Measurements from ENCODE around the gene KLHL41. TPM values are rescaled to one million over a fixed set of nuclear protein-coding genes. Genes with fewer than 3 reads are reported as not detected.

The KLHL41 gene
- total and polyA plus RNA-seq, 2 of the 13 experiments (the other 11 are each of a cell fraction or from before 2014, with no cell fraction given): 0.07 to 0.31 TPM

DNA sequence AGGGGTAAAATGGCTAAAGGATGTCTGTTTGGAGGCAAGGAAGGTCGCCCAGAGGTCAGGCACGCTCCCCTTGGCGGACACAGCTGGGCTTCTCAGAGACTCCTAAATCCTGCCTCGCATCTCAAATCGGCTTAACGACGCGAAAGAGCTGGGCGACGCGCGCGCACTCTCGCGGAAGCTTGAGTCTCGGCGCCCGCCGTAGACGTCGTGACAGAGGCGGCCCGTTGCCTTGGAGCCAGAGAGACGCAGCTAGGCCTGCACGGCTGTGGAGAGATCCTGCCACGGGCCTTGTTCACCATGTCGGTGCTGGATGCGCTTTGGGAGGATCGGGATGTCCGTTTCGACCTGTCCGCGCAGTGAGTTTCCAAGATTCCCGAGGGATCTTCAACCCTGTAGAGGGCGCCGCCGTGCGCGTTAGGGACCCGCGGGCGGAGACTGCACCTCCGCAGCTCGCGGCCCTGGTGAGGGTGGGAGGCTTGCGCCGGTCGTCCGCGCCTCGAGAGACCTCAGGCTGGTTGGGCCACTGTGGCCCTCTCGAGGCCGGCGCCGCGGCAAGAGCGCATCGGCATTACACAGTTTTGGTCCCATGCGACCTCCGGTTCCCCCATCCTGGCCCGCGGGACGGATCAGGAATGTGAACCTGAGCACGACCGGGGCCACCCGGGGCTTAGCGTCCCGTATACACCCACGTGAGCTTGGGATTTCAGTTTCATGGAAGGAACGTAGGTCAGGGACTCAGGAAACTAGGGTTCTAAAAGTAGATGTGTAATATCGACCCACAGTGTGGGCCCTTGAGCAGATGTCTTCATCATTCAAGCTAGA, 30.0 kb upstream of the KLHL41 start, which contains the start of gene BBS5 (continued):
- TF ChIP-seq, protein P1, sequence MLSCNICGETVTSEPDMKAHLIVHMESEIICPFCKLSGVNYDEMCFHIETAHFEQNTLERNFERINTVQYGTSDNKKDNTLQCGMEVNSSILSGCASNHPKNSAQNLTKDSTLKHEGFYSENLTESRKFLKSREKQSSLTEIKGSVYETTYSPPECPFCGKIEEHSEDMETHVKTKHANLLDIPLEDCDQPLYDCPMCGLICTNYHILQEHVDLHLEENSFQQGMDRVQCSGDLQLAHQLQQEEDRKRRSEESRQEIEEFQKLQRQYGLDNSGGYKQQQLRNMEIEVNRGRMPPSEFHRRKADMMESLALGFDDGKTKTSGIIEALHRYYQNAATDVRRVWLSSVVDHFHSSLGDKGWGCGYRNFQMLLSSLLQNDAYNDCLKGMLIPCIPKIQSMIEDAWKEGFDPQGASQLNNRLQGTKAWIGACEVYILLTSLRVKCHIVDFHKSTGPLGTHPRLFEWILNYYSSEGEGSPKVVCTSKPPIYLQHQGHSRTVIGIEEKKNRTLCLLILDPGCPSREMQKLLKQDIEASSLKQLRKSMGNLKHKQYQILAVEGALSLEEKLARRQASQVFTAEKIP (CRISPR knock-in tag; IDR thresholded peaks at IDR 0.05; ENCODE audit: borderline replicate concordance): no peak
- no peak; the same call in 1 of the 2 replicates for TF ChIP-seq ZNF143 (CRISPR knock-in tag; IDR thresholded peaks at IDR 0.05)
- TF ChIP-seq NFIC (IDR thresholded peaks at IDR 0.05; ENCODE audit: low read length): no peak
- TF ChIP-seq, protein P2, sequence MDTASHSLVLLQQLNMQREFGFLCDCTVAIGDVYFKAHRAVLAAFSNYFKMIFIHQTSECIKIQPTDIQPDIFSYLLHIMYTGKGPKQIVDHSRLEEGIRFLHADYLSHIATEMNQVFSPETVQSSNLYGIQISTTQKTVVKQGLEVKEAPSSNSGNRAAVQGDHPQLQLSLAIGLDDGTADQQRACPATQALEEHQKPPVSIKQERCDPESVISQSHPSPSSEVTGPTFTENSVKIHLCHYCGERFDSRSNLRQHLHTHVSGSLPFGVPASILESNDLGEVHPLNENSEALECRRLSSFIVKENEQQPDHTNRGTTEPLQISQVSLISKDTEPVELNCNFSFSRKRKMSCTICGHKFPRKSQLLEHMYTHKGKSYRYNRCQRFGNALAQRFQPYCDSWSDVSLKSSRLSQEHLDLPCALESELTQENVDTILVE (CRISPR knock-in tag; IDR thresholded peaks at IDR 0.05): peak; percentile 55
- TF ChIP-seq, protein P3, sequence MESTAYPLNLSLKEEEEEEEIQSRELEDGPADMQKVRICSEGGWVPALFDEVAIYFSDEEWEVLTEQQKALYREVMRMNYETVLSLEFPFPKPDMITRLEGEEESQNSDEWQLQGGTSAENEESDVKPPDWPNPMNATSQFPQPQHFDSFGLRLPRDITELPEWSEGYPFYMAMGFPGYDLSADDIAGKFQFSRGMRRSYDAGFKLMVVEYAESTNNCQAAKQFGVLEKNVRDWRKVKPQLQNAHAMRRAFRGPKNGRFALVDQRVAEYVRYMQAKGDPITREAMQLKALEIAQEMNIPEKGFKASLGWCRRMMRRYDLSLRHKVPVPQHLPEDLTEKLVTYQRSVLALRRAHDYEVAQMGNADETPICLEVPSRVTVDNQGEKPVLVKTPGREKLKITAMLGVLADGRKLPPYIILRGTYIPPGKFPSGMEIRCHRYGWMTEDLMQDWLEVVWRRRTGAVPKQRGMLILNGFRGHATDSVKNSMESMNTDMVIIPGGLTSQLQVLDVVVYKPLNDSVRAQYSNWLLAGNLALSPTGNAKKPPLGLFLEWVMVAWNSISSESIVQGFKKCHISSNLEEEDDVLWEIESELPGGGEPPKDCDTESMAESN (CRISPR knock-in tag; conservative IDR thresholded peaks at IDR 0.05): peak; percentile 97
- TF ChIP-seq HMG20B (CRISPR knock-in tag; conservative IDR thresholded peaks at IDR 0.05): no peak
- TF ChIP-seq, protein P4, sequence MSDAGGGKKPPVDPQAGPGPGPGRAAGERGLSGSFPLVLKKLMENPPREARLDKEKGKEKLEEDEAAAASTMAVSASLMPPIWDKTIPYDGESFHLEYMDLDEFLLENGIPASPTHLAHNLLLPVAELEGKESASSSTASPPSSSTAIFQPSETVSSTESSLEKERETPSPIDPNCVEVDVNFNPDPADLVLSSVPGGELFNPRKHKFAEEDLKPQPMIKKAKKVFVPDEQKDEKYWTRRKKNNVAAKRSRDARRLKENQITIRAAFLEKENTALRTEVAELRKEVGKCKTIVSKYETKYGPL (CRISPR knock-in tag; IDR thresholded peaks at IDR 0.05): 0 out of 2 replicates have a peak, but pooled peaks have one; percentile 45
- TF ChIP-seq RCOR2 (CRISPR knock-in tag; IDR thresholded peaks at IDR 0.05): no peak
- TF ChIP-seq, protein P5, sequence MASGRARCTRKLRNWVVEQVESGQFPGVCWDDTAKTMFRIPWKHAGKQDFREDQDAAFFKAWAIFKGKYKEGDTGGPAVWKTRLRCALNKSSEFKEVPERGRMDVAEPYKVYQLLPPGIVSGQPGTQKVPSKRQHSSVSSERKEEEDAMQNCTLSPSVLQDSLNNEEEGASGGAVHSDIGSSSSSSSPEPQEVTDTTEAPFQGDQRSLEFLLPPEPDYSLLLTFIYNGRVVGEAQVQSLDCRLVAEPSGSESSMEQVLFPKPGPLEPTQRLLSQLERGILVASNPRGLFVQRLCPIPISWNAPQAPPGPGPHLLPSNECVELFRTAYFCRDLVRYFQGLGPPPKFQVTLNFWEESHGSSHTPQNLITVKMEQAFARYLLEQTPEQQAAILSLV (CRISPR knock-in tag; IDR thresholded peaks at IDR 0.05; ENCODE audit: borderline replicate concordance): peak; percentile 79; the same call in 1 of the 2 replicates
- no peak for TF ChIP-seq JUND (CRISPR knock-in tag; IDR thresholded peaks at IDR 0.05)
- peak; percentile 57; the same call in 1 of the 2 replicates for TF ChIP-seq ZFP37 (CRISPR knock-in tag; IDR thresholded peaks at IDR 0.05; ENCODE audit: borderline replicate concordance)
- TF ChIP-seq RNF2 (conservative IDR thresholded peaks at IDR 0.05; ENCODE audit: low read depth): peak; percentile 87
- TF ChIP-seq HCFC1 (IDR thresholded peaks at IDR 0.05; ENCODE audit: low read depth, low read length): no peak; the same call in 1 of the 2 replicates
- TF ChIP-seq, protein P6, sequence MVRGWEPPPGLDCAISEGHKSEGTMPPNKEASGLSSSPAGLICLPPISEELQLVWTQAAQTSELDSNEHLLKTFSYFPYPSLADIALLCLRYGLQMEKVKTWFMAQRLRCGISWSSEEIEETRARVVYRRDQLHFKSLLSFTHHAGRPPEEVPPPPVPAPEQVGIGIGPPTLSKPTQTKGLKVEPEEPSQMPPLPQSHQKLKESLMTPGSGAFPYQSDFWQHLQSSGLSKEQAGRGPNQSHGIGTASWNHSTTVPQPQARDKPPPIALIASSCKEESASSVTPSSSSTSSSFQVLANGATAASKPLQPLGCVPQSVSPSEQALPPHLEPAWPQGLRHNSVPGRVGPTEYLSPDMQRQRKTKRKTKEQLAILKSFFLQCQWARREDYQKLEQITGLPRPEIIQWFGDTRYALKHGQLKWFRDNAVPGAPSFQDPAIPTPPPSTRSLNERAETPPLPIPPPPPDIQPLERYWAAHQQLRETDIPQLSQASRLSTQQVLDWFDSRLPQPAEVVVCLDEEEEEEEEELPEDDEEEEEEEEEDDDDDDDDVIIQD (CRISPR knock-in tag; IDR thresholded peaks at IDR 0.05; ENCODE audit: low read depth): peak; percentile 73
- no peak for TF ChIP-seq DPF2 (CRISPR knock-in tag; IDR thresholded peaks at IDR 0.05; ENCODE audit: borderline replicate concordance, low read depth)
- TF ChIP-seq CBX2 (IDR thresholded peaks at IDR 0.05; ENCODE audit: low read depth, low read length): no peak
- TF ChIP-seq CBX2 (CRISPR knock-in tag; IDR thresholded peaks at IDR 0.05; ENCODE audit: low read depth): peak; percentile 74; the same call in 1 of the 2 replicates
- no peak for TF ChIP-seq POLR2AphosphoS2 (IDR thresholded peaks at IDR 0.05; ENCODE audit: low read depth, low read length)
- TF ChIP-seq ELF4 (CRISPR knock-in tag; IDR thresholded peaks at IDR 0.05; ENCODE audit: borderline replicate concordance): peak; percentile 51; the same call in 1 of the 2 replicates
- 0 out of 2 replicates have a peak, but pooled peaks have one; percentile 34 for TF ChIP-seq ONECUT2 (CRISPR knock-in tag; IDR thresholded peaks at IDR 0.05)

Data from HepG2 (cell line).